GM23338 (cell line): ENCODE results near the gene DMRTA2. TPM values are rescaled to one million over a fixed set of nuclear protein-coding genes. Genes with fewer than 3 reads are reported as not detected.
"Not testable (repeated sequence)": the region's sequence is repeated elsewhere in the genome, so short reads cannot be mapped to it uniquely, and the experiment has no call there.

Experiments used
- ATAC-seq: fragments of 200-7000 bp; cut with Tn5 transposase; 3 replicates; pipeline ENCODE4 v1.9.1; 2020
- DNase-seq: peaks from one replicate; pipeline ENCODE4 v3.0.0-alpha.2; 2015; ENCODE audit warnings: low spot score
- H2AFZ ChIP-seq: fragments of 200-600 bp; sonication (generic); 2 replicates; pipeline ENCODE4 v1.8.0; 2016; ENCODE audit warnings: antibody characterized with exemption, mild to moderate bottlenecking, moderate library complexity
- H3F3A ChIP-seq: fragments of 200-600 bp; sonication (generic); replicated peaks from 2 replicates; pipeline ENCODE4 v1.8.0; 2017; ENCODE audit warnings: antibody characterized with exemption, mixed run types, low read depth
- H3K27ac ChIP-seq: fragments of 200-600 bp; sonication (generic); 2 replicates; pipeline ENCODE4 v1.6.1; 2016; ENCODE audit warnings: low read depth
- H3K27me3 ChIP-seq: fragments of 200-600 bp; sonication (generic); 2 replicates; pipeline ENCODE4 v1.8.0; 2016; ENCODE audit warnings: mild to moderate bottlenecking, mixed run types, moderate library complexity; ENCODE audit not compliant: insufficient read depth
- H3K36me3 ChIP-seq: fragments of 200-600 bp; sonication (generic); 2 replicates; pipeline ENCODE4 v1.8.0; 2016; ENCODE audit warnings: mild to moderate bottlenecking; ENCODE audit not compliant: insufficient read depth
- H3K4me1 ChIP-seq: fragments of 200-600 bp; sonication (generic); 2 replicates; pipeline ENCODE4 v1.8.0; 2016; ENCODE audit warnings: mild to moderate bottlenecking, moderate library complexity; ENCODE audit not compliant: insufficient read depth
- H3K4me2 ChIP-seq: fragments of 200-600 bp; sonication (generic); 2 replicates; pipeline ENCODE4 v1.7.1; 2017; ENCODE audit warnings: mixed run types
- H3K4me3 ChIP-seq: fragments of 200-600 bp; sonication (generic); 2 replicates; pipeline ENCODE4 v1.6.1; 2016; ENCODE audit warnings: mixed run types
- H3K79me2 ChIP-seq: fragments of 200-600 bp; sonication (generic); replicated peaks from 2 replicates; pipeline ENCODE4 v1.8.0; 2017; ENCODE audit warnings: mild to moderate bottlenecking; ENCODE audit not compliant: insufficient read depth
- H3K9me2 ChIP-seq: fragments of 200-600 bp; sonication (generic); 2 replicates; pipeline ENCODE4 v1.8.0; 2017; ENCODE audit not compliant: insufficient read depth
- H4K20me1 ChIP-seq: fragments of 200-600 bp; sonication (generic); replicated peaks from 2 replicates; pipeline ENCODE4 v1.8.0; 2017; ENCODE audit warnings: mild to moderate bottlenecking; ENCODE audit not compliant: insufficient read depth
- H3K27ac Mint-ChIP-seq: 2 replicates; pipeline ENCODE4 v1.8.0; 2020; ENCODE audit warnings: inconsistent platforms, mild to moderate bottlenecking, moderate library complexity, mixed read lengths
- H3K27me3 Mint-ChIP-seq: 3 replicates; pipeline ENCODE4 v1.8.0; 2022; ENCODE audit warnings: low read depth, mild to moderate bottlenecking, moderate library complexity, mixed read lengths, inconsistent platforms; ENCODE audit not compliant: insufficient read depth, poor library complexity
- H3K36me3 Mint-ChIP-seq: 3 replicates; pipeline ENCODE4 v1.8.0; 2021; ENCODE audit warnings: low read depth, mild to moderate bottlenecking, inconsistent platforms, moderate library complexity, mixed read lengths
- H3K4me1 Mint-ChIP-seq: 3 replicates; pipeline ENCODE4 v1.8.0; 2020; ENCODE audit warnings: mild to moderate bottlenecking, inconsistent platforms, mixed read lengths
- H3K4me3 Mint-ChIP-seq: 3 replicates; pipeline ENCODE4 v1.8.0; 2021; ENCODE audit warnings: moderate library complexity, mild to moderate bottlenecking, inconsistent platforms, mixed read lengths
- H3K9me3 Mint-ChIP-seq: 3 replicates; pipeline ENCODE4 v1.8.0; 2020; ENCODE audit warnings: moderate library complexity, mild to moderate bottlenecking, inconsistent platforms, mixed read lengths
- EZH2phosphoT487 ChIP-seq: fragments of 200-600 bp; sonication (generic); IDR thresholded peaks from one replicate; pipeline ENCODE4 v1.8.1; 2018; ENCODE audit warnings: antibody characterized with exemption; ENCODE audit not compliant: unreplicated experiment
- NANOG ChIP-seq: IDR thresholded peaks from 2 replicates; pipeline ENCODE4 v1.6.1; 2016; ENCODE audit warnings: antibody characterized with exemption, borderline replicate concordance
- STAT1 ChIP-seq: IDR thresholded peaks from one replicate; pipeline ENCODE4 v1.6.1; 2016; ENCODE audit warnings: antibody characterized with exemption; ENCODE audit not compliant: unreplicated experiment
- ZNF114 ChIP-seq: fragments of 250-450 bp; sonication (Bioruptor Pico); IDR thresholded peaks from 2 replicates; pipeline ENCODE4 v1.5.0; 2020; ENCODE audit warnings: mild to moderate bottlenecking, moderate library complexity
- ZNF331 ChIP-seq: fragments of 250-450 bp; sonication (Bioruptor Pico); IDR thresholded peaks from 2 replicates; pipeline ENCODE4 v1.5.0; 2020; ENCODE audit warnings: low read depth, mild to moderate bottlenecking, moderate library complexity
- ZNF462 ChIP-seq: fragments of 250-450 bp; sonication (Bioruptor Pico); IDR thresholded peaks from 2 replicates; pipeline ENCODE4 v1.5.0; 2020; ENCODE audit warnings: mild to moderate bottlenecking, moderate library complexity
- polyA plus RNA-seq: library from polyadenylated mRNA; unstranded; fragments of >200 nt; fragmentation: Nextera tagmentation; extraction: Ambion mirVana; gene quantifications from 2 replicates; pipeline ENCODE4 v1.2.1, GENCODE V29; 2016
- total RNA-seq: library from RNA; depleted of rRNA; stranded (reverse); fragments of >200 nt; shearing (Covaris generic); gene quantifications from 2 replicates; pipeline ENCODE4 v1.2.3, GENCODE V29; 2014
- TF ChIP-seq, protein P1 (sequence below): IDR thresholded peaks from one replicate; pipeline ENCODE4 v1.6.1; 2018; ENCODE audit warnings: antibody characterized with exemption; ENCODE audit not compliant: unreplicated experiment

Gene DMRTA2
- total and polyA plus RNA-seq, 2 experiments from 2014 or later, result 0.07 TPM; not detected in 1

GRCh38 chr1:50393522-50394120 lies 29.6 kb downstream of the DMRTA2 start:
- no peaks in the 10 kb centered on the region for H3K27me3 ChIP-seq
- no peaks in the 10 kb centered on the region; the same call in 1 of the 3 replicates for H3K36me3 Mint-ChIP-seq
- H3K79me2 ChIP-seq, result no peaks in the 10 kb centered on the region
- H3K4me1 ChIP-seq, result 0 out of 2 replicates have a peak, but pooled peaks cover 3% of the 10 kb centered on the region
- peaks cover 4% of the 10 kb centered on the region for H3K27me3 Mint-ChIP-seq
- no peak overlapping the region for H3K4me3 Mint-ChIP-seq
- peak; percentile 80 for ATAC-seq
- peak overlapping the region; percentile 63 for H3K27ac Mint-ChIP-seq
- peak overlapping the region; percentile 65 for H3K27ac ChIP-seq
- peaks cover 21% of the 10 kb centered on the region for H3K9me3 Mint-ChIP-seq
- peaks cover 6% of the 10 kb centered on the region; the same call in 2 of the 3 replicates for H3K4me1 Mint-ChIP-seq
- no peak for TF ChIP-seq ZNF462 (CRISPR knock-in tag)
- TF ChIP-seq ZNF114 (CRISPR knock-in tag), result peak; percentile 38; the same call in 1 of the 2 replicates
- no peak for TF ChIP-seq EZH2phosphoT487
- peak; percentile 74; the same call in 1 of the 2 replicates for TF ChIP-seq NANOG
- no peak for TF ChIP-seq STAT1
- TF ChIP-seq ZNF331, result peak; percentile 4; the same call in 1 of the 2 replicates
- TF ChIP-seq, protein P1, sequence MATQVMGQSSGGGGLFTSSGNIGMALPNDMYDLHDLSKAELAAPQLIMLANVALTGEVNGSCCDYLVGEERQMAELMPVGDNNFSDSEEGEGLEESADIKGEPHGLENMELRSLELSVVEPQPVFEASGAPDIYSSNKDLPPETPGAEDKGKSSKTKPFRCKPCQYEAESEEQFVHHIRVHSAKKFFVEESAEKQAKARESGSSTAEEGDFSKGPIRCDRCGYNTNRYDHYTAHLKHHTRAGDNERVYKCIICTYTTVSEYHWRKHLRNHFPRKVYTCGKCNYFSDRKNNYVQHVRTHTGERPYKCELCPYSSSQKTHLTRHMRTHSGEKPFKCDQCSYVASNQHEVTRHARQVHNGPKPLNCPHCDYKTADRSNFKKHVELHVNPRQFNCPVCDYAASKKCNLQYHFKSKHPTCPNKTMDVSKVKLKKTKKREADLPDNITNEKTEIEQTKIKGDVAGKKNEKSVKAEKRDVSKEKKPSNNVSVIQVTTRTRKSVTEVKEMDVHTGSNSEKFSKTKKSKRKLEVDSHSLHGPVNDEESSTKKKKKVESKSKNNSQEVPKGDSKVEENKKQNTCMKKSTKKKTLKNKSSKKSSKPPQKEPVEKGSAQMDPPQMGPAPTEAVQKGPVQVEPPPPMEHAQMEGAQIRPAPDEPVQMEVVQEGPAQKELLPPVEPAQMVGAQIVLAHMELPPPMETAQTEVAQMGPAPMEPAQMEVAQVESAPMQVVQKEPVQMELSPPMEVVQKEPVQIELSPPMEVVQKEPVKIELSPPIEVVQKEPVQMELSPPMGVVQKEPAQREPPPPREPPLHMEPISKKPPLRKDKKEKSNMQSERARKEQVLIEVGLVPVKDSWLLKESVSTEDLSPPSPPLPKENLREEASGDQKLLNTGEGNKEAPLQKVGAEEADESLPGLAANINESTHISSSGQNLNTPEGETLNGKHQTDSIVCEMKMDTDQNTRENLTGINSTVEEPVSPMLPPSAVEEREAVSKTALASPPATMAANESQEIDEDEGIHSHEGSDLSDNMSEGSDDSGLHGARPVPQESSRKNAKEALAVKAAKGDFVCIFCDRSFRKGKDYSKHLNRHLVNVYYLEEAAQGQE, result no peak
- DNase-seq, result peak; percentile 79
- H3F3A ChIP-seq, result no peaks in the 10 kb centered on the region
- no peak overlapping the region for H3K4me2 ChIP-seq
- H3K9me2 ChIP-seq, result no peaks in the 10 kb centered on the region
- no peaks in the 10 kb centered on the region for H4K20me1 ChIP-seq
- no peak overlapping the region for H2AFZ ChIP-seq
- no peaks in the 10 kb centered on the region for H3K36me3 ChIP-seq
- H3K4me3 ChIP-seq, result no peak overlapping the region

DNA sequence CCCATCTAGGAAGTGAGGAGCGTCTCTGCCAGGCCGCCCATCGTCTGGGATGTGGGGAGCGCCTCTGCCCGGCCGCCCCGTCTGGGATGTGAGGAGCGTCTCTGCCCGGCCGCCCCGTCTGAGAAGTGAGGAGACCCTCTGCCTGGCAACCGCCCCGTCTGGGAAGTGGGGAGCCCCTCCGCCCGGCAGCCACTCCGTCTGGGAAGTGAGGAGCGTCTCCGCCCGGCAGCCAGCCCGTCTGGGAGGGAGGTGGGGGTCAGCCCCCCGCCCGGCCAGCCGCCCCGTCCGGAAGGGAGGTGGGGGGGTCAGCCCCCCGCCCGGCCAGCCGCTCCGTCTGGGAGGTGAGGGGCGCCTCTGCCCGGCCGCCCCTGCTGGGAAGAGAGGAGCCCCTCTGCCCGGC lies 41.7 kb downstream of the DMRTA2 start:
- DNase-seq, H3K36me3 ChIP-seq, H2AFZ ChIP-seq, H3K4me3 Mint-ChIP-seq, ATAC-seq, H3F3A ChIP-seq, H3K9me2 ChIP-seq, H3K79me2 ChIP-seq, H3K27me3 Mint-ChIP-seq, H3K4me1 Mint-ChIP-seq, H3K27ac Mint-ChIP-seq, H3K4me2 ChIP-seq, H3K4me3 ChIP-seq, H4K20me1 ChIP-seq, H3K36me3 Mint-ChIP-seq, H3K4me1 ChIP-seq, H3K27me3 ChIP-seq, H3K27ac ChIP-seq: not testable (repeated sequence)
- peaks cover 12% of the 10 kb centered on the region for H3K9me3 Mint-ChIP-seq
